GM12801 (cell line): ENCODE results near the gene CREB5.

ENCODE experiments used
- TF ChIP-seq, protein P1 (sequence below): IDR thresholded peaks from one replicate; pipeline ENCODE4 v1.5.1; 2011; ENCODE audit warnings: control low read depth; ENCODE audit not compliant: insufficient read length; ENCODE audit errors: extremely low read depth

CREB5 gene

DNA sequence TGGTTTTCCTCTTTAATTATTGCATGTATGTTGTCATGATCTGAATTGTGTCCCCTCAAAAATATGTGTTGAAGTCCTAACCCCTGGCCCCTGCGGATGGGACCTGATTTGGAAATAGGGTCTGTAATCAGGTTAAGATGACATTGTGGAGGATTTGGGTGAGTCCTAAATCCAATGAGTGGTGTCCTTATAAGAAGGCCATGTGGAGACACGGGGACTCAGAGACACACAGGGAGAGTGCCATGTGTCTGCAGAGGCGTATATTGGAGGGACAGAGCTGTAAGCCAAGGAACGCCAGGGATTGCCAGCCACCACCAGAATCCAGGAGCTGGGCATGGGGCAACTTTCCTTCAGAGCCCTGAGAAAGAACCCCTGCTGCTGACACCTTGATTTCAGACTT lies 171.9 kb downstream of the CREB5 start:
- TF ChIP-seq, protein P1, sequence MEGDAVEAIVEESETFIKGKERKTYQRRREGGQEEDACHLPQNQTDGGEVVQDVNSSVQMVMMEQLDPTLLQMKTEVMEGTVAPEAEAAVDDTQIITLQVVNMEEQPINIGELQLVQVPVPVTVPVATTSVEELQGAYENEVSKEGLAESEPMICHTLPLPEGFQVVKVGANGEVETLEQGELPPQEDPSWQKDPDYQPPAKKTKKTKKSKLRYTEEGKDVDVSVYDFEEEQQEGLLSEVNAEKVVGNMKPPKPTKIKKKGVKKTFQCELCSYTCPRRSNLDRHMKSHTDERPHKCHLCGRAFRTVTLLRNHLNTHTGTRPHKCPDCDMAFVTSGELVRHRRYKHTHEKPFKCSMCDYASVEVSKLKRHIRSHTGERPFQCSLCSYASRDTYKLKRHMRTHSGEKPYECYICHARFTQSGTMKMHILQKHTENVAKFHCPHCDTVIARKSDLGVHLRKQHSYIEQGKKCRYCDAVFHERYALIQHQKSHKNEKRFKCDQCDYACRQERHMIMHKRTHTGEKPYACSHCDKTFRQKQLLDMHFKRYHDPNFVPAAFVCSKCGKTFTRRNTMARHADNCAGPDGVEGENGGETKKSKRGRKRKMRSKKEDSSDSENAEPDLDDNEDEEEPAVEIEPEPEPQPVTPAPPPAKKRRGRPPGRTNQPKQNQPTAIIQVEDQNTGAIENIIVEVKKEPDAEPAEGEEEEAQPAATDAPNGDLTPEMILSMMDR, result no peak

DNA sequence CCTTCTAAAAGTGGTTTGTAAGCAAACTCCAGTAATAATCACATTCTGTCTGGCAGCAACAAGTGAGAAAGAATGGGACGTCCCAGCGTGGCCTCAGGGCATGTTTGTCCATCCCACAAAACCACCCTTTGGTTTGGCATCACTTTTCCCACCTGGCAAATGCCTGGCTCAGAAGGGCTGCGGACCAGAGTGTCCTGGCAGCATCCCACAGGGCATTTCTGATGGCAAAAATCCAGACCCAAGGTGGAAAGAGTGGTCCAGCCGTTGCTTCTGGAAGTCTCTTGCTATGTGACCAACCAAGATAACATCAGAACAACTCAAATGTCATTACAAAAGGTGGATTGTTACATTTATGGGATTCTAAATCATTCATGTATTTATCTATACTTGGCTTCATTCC lies 174.4 kb downstream of the CREB5 start:
- TF ChIP-seq, protein P1, result no peak

DNA sequence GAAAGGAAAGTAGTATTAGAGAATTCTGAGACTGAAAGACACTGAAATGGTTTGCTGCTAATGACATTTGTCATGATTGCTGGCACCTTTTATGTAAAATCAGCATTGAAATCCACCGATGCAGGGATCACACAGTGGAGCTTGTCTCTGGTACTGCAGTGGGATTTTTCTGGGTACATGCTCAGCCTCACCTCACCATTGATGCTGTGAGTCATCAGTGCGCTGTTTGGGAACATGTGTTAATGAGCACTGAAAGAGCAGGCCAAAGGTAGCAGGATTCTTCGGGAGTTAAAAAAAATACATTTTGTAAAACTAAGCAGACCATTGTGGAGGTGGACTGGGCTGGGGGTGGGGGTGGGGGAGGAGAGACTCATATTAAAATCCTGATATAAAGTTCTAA lies 174.9 kb downstream of the CREB5 start:
- TF ChIP-seq, protein P1, result no peak

DNA sequence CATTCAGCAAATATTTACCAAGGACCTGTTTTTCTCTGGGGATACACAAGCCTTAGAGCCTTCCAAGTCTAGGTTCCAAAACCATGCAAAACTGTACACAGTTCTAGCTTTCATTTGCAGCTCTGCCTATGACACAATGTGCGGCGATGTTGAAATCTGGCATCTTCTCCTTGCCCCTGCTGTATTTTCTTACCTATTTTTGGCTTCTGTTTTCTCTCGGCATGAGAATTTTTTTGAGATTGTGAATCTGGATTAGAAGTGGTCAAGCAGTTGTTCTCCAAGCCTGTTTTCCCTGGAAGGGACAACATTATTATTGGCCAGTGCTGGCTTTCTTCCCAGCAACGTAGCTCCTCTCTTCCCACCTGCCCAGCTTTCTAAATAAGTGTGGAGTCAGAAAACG lies 176.3 kb downstream of the CREB5 start:
- TF ChIP-seq, protein P1, result no peak

DNA sequence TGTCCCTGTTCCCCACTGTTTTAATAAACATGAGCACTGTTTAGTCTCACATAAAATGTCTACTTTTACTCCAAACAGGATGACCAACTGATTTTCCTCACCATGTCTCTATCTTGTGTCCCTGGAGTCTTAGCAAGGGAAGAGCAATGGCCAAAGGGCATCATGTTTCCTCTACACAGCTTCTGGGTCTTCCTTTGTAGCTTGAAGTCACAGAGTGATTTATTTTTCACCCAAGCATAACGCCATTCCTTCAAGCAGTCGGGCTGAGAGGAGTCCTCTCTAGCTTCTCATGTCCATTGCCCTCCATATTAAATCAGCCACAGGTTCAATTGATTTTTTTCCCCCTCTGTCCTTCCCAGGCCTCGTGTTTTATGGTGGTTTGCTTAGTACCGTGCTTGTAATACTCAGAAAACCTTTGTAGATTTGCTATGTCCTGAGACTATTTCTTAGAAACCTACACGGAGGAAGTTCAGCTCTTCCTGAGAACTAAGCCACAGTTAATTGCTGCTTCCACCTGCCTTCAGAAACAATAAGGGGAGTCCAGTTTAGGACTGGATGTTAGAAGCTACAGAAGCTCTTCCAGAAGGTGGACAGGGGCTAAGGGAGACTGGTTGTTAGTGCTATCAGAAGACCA lies 178.8 kb downstream of the CREB5 start:
- TF ChIP-seq, protein P1, result no peak

DNA sequence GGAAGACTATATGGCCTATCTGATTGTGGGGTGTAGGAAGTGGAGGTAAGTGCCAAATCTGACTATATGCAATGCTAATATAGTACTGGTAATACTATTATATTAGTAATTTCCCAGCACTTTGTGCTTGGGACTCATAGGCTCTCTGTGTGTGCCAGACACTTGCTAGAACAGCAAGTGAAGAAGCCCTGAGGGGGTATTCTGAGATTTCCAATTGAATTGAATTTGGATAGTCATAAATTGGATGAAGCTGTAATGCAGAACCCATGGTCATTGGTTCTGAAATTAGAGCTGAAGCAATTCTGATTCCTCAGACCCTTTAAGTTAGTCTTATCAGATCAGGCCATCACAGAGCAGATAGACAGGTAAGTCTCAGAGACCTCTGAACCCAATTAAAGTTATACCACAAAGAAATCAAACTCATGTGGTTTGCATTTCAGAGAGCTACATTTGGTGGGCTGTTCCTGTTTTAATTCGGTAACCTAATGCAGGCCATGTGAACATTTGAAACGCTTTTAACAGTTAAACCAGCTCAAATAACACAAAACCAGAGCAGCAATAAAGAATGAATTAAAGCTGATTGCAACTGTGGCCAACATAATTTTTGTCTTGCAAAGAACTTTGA lies 179.5 kb downstream of the CREB5 start:
- TF ChIP-seq, protein P1, result no peak

DNA sequence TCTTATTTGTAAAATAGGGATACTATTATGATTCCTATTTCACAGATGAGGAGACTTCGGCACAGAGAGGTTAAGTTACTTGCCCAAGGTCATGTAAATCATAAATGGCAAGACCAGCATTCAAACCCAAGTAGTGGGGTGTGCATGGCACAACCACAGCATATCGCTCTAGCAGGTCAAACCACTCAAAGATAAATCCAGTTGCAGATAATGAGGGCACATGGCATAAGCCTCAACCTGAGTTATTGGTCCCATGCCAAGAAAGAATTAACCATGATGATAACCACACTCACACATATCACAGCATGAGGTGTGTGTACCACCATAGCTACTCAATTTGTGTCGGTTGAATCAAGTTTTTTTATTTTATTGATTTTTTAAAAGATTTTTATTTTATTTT lies 180.5 kb downstream of the CREB5 start:
- TF ChIP-seq, protein P1, result no peak
